ENCODE measurements around the gene SLC39A8.

- TF ChIP-seq CTCF (tag by site-specific recombination; IDR thresholded peaks at IDR 0.05) = no peak
- no peak for TF ChIP-seq PRDM10 (tag by site-specific recombination; IDR thresholded peaks at IDR 0.05)
- TF ChIP-seq ZBTB49 (tag by site-specific recombination; IDR thresholded peaks at IDR 0.05; ENCODE audit: low read depth) = no peak
- no peak for TF ChIP-seq ZNF146 (tag by site-specific recombination; IDR thresholded peaks at IDR 0.05)
- no peak for TF ChIP-seq ZNF138 (tag by site-specific recombination; IDR thresholded peaks at IDR 0.05; ENCODE audit: borderline replicate concordance)
- TF ChIP-seq ZNF623 (tag by site-specific recombination; IDR thresholded peaks at IDR 0.05) = no peak
- TF ChIP-seq ELK4 (IDR thresholded peaks at IDR 0.05; ENCODE audit: borderline replicate concordance, low read depth, low read length) = no peak
Measured at GRCh38 chr4:102334624-102335023, 10.7 kb downstream of the SLC39A8 start.
